Stimulated activated naive B cell treated with anti-CD40 and anti-IgM and Interleukin-4, amounts not matched to agents 10 μg/mL and 1 μg/mL and 100 μg/mL, for 72 hours (primary cell): ENCODE results near the gene CXCL14.

ENCODE experiments used
- ATAC-seq, 2 donors: fragments of 150-1000 bp; cut with Tn5 transposase; replicated peaks; 2 replicates each; pipeline ENCODE4 v1.10.0; 2021; ENCODE audit warnings: moderate library complexity in 1 of 2
- DNase-seq: peaks from one replicate; pipeline ENCODE4 v3.0.0; 2021
- H3K27ac Mint-ChIP-seq: one replicate; pipeline ENCODE4 v1.8.0; 2022; ENCODE audit warnings: mild to moderate bottlenecking, mixed read lengths
- H3K27me3 Mint-ChIP-seq, 2 donors: one replicate each; pipeline ENCODE4 v1.8.0; 2022; ENCODE audit warnings: mixed read lengths in 2 of 2
- H3K36me3 Mint-ChIP-seq, 2 donors: one replicate each; pipeline ENCODE4 v1.8.0; 2022; ENCODE audit warnings: mixed read lengths in 2 of 2, mild to moderate bottlenecking in 1 of 2
- H3K4me1 Mint-ChIP-seq, 2 donors: one replicate each; pipeline ENCODE4 v1.8.0; 2022; ENCODE audit warnings: mixed read lengths in 2 of 2, mild to moderate bottlenecking in 1 of 2
- H3K4me3 Mint-ChIP-seq, 2 donors: one replicate each; pipeline ENCODE4 v1.8.0; 2022; ENCODE audit warnings: mild to moderate bottlenecking in 2 of 2, mixed read lengths in 2 of 2, moderate library complexity in 1 of 2
- H3K9me3 Mint-ChIP-seq, 2 donors: one replicate each; pipeline ENCODE4 v1.8.0; 2022; ENCODE audit warnings: mixed read lengths in 2 of 2, mild to moderate bottlenecking in 1 of 2

Gene CXCL14

GRCh38 chr5:135551593-135552447 is 27.0 kb downstream of the CXCL14 start:
- DNase-seq (peak; percentile 40), ATAC-seq (peak; percentile 83 to 88)
- Mint-ChIP-seq H3K27me3 (peaks cover 56 to 76% of the 10 kb centered on the region in 2 donors), H3K4me1 (peaks cover 0 to 7% of the 10 kb centered on the region in 2 donors), H3K27ac (no peak overlapping the region), H3K4me3 (no peak overlapping the region), H3K36me3 (no peaks in the 10 kb centered on the region), H3K9me3 (peaks cover 0 to 1% of the 10 kb centered on the region in 2 donors)

DNA sequence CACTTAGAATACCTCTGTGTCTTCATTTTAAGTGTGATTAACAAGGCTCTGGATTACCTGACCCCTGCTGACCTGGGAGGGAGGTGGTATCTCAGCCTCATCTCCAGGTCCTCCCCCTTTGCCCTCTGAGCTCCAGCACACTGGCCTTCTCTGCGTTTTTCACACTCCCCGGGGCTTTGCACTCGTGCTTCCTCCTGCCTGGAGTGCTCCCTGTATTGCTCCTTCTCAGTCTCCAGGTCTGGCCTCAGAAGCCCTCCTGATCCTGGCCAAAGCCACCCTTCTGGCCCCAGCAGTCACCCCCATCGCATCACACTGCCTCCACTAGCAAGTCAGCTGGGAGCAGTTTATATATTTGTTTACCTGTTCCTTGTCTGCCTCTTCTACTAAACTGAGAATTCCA is 29.4 kb downstream of the CXCL14 start:
- H3K4me1 Mint-ChIP-seq: peaks cover 0 to 11% of the 10 kb centered on the region in 2 donors
- no peaks in the 10 kb centered on the region for H3K36me3 Mint-ChIP-seq
- H3K27me3 Mint-ChIP-seq: peaks cover 63 to 85% of the 10 kb centered on the region in 2 donors
- no peak overlapping the region for H3K27ac Mint-ChIP-seq
- ATAC-seq (no peak), DNase-seq (no peak)
- no peak overlapping the region for H3K4me3 Mint-ChIP-seq
- no peaks in the 10 kb centered on the region for H3K9me3 Mint-ChIP-seq

DNA sequence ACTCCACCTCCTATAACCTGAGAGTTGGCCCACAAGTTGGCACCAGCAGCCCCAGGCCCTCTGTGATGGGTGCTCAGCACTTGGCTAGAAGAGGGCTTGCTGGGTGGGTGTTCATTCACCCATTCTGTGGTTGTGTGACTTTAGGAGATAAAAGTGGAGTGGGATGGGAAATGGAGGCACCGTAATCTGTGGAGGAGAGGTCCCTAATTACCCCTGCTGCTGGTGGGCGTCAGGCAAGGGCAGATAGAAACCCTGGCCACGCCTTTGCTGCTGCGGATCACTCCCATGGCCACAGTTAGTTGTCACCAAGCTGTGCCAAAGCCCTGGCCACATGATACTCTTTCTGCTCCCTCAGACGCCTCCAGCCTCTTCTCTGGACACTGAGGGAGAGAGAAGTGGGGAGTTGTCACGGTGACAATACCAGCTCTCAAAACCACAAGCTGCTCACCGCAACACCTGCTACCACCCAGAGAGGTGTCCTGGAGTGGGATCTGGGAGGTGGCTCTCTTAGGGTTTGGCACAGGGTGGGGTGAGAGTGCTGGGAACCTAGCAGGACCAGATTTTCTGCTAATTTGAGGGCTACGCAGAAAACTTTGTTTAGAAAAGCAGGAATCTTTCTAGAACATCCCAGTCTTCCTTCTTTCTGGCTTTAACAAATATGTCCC is 31.1 kb downstream of the CXCL14 start:
- Mint-ChIP-seq H3K9me3 (no peaks in the 10 kb centered on the region), H3K27ac (no peak overlapping the region), H3K36me3 (no peaks in the 10 kb centered on the region), H3K4me3 (no peak overlapping the region), H3K4me1 (peaks cover 7 to 24% of the 10 kb centered on the region in 2 donors), H3K27me3 (peaks cover 69 to 87% of the 10 kb centered on the region in 2 donors)
- DNase-seq: no peak
- ATAC-seq: no peak

- DNase-seq (no peak), ATAC-seq (no peak)
- Mint-ChIP-seq H3K4me3 (no peak overlapping the region), H3K9me3 (no peaks in the 10 kb centered on the region), H3K4me1 (peaks cover 7 to 21% of the 10 kb centered on the region in 2 donors), H3K27ac (no peak overlapping the region), H3K27me3 (peaks cover 69 to 85% of the 10 kb centered on the region in 2 donors), H3K36me3 (no peaks in the 10 kb centered on the region)
These were observed 31.9 kb downstream of the CXCL14 start for GRCh38 chr5:135546912-135547311.

DNA sequence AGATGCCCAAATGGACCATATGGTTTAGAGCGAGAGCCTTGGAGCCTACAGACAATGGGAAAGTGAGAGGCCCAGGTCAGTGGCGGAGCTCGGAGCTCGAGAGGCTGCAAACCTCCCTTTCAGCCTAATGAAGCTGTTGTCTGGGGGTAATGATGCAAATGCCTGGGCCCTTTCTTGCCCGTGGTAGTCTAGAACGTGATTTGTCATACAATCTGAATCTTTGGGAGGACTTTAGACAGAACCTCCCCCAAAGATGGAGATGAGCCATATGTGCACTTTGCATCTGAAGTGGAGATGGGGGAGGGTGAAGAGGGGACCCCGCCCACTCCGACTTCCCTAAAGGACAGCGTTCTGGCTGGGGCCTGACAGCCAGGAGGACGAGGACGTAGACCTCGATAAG is 32.7 kb downstream of the CXCL14 start:
- Mint-ChIP-seq H3K36me3 (no peaks in the 10 kb centered on the region), H3K4me1 (peaks cover 7 to 17% of the 10 kb centered on the region in 2 donors), H3K4me3 (no peak overlapping the region), H3K9me3 (no peaks in the 10 kb centered on the region), H3K27ac (no peak overlapping the region), H3K27me3 (peaks cover 73 to 89% of the 10 kb centered on the region in 2 donors)
- ATAC-seq: no peak
- no peak for DNase-seq

- peaks cover 72 to 89% of the 10 kb centered on the region in 2 donors for H3K27me3 Mint-ChIP-seq
- no peak for ATAC-seq
- no peaks in the 10 kb centered on the region for H3K36me3 Mint-ChIP-seq
- no peak for DNase-seq
- H3K9me3 Mint-ChIP-seq: no peaks in the 10 kb centered on the region
- peak overlapping the region in 1 of 2 donors; percentile 87 for H3K4me3 Mint-ChIP-seq
- no peak overlapping the region for H3K27ac Mint-ChIP-seq
- H3K4me1 Mint-ChIP-seq: peaks cover 7 to 17% of the 10 kb centered on the region in 2 donors
These were observed 33.7 kb downstream of the CXCL14 start for GRCh38 chr5:135545099-135545498.

DNA sequence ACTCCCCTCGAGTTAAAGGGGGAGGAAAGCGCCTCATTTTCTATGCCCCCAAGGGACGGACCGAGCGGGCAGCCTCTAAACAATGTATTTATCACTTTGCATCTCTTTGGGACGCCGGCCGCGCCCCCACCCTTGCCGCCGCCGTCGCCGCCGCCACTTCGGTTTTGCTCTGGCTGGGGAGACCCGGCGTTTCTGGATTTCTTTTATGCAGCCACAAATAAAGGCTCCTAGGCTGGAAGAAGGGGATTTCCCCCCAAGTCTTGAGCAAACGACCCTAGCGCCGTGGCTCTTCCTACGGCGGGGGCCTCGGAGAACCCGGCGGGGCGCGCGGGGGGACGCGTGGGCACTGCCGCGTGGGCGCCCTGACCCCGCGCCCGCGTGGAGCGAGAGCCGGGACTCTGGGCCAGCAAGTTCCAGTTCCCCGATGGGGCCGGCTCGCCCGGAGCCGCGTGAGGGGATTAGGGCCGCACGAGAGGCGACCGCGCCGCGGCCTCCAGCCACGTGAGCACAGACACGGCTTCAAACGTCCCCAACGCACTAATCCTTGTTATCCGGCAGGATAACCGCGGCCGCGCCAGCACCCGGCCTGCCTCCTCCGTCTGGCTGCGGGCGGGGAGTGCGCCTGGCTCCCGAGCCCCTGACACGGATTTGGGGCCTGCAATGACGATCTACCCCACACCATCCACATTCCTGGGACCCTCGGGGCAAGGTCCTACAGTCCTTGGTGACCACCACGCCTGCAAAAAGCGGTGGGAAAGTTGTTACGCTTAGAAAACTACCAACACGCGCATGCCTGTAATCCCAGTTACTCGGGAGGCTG is 35.1 kb downstream of the CXCL14 start:
- Mint-ChIP-seq H3K27ac (peak overlapping the region; percentile 87), H3K27me3 (peaks cover 78 to 90% of the 10 kb centered on the region in 2 donors), H3K4me1 (peaks cover 7 to 17% of the 10 kb centered on the region in 2 donors), H3K9me3 (no peaks in the 10 kb centered on the region), H3K36me3 (no peaks in the 10 kb centered on the region), H3K4me3 (peak overlapping the region; percentile 87)
- peak; percentile 21 to 36 for ATAC-seq
- DNase-seq: no peak

- Mint-ChIP-seq H3K27ac (no peak overlapping the region), H3K4me3 (peak overlapping the region; percentile 36 to 87), H3K36me3 (no peaks in the 10 kb centered on the region), H3K27me3 (peaks cover 80 to 94% of the 10 kb centered on the region in 2 donors), H3K4me1 (peaks cover 7 to 17% of the 10 kb centered on the region in 2 donors), H3K9me3 (no peaks in the 10 kb centered on the region)
- no peak for DNase-seq
- no peak for ATAC-seq
These were observed 35.7 kb downstream of the CXCL14 start for GRCh38 chr5:135543001-135543484.

- Mint-ChIP-seq H3K9me3 (no peaks in the 10 kb centered on the region), H3K27ac (no peak overlapping the region), H3K27me3 (peaks cover 82 to 95% of the 10 kb centered on the region in 2 donors), H3K4me3 (no peak overlapping the region), H3K36me3 (no peaks in the 10 kb centered on the region), H3K4me1 (peaks cover 7 to 17% of the 10 kb centered on the region in 2 donors)
- ATAC-seq (no peak), DNase-seq (no peak)
These were observed 36.8 kb downstream of the CXCL14 start for GRCh38 chr5:135541807-135542502.

GRCh38 chr5:135539430-135540005 is 39.3 kb downstream of the CXCL14 start:
- DNase-seq: no peak
- no peaks in the 10 kb centered on the region for H3K9me3 Mint-ChIP-seq
- H3K36me3 Mint-ChIP-seq: no peaks in the 10 kb centered on the region
- ATAC-seq: no peak
- peaks cover 82 to 93% of the 10 kb centered on the region in 2 donors for H3K27me3 Mint-ChIP-seq
- no peak overlapping the region for H3K27ac Mint-ChIP-seq
- H3K4me1 Mint-ChIP-seq: peaks cover 14 to 33% of the 10 kb centered on the region in 2 donors
- no peak overlapping the region for H3K4me3 Mint-ChIP-seq

DNA sequence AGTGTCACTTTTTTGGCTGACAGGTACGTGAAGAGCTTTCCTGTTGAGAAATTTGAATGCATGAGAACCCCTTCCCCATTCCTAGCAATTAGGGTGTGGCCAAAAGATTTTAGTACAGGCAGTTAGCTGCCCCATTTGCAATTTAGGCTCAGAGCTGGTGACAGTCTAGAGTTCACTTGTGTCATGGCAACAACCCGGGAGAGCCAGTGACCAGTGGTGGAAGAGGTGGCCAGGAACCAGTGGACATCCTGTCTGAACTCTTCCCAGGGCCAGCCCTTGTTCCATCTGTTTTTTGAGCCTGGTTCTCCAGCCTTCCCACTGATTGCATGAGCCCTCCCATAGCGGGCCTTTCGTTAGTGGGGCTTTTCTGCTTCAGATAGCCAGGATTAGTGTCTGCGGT is 40.5 kb downstream of the CXCL14 start:
- peaks cover 85 to 96% of the 10 kb centered on the region in 2 donors for H3K27me3 Mint-ChIP-seq
- H3K9me3 Mint-ChIP-seq: no peaks in the 10 kb centered on the region
- no peak for ATAC-seq
- H3K4me1 Mint-ChIP-seq: peaks cover 9 to 26% of the 10 kb centered on the region in 2 donors
- H3K36me3 Mint-ChIP-seq: no peaks in the 10 kb centered on the region
- no peak overlapping the region for H3K4me3 Mint-ChIP-seq
- no peak overlapping the region for H3K27ac Mint-ChIP-seq
- no peak for DNase-seq

- ATAC-seq (no peak), DNase-seq (no peak)
- Mint-ChIP-seq H3K4me3 (no peak overlapping the region), H3K9me3 (no peaks in the 10 kb centered on the region), H3K27me3 (peaks cover 85 to 96% of the 10 kb centered on the region in 2 donors), H3K36me3 (no peaks in the 10 kb centered on the region), H3K4me1 (peaks cover 8 to 21% of the 10 kb centered on the region in 2 donors), H3K27ac (peak overlapping the region; percentile 65)
These were observed 41.0 kb downstream of the CXCL14 start for GRCh38 chr5:135537745-135538144.

DNA sequence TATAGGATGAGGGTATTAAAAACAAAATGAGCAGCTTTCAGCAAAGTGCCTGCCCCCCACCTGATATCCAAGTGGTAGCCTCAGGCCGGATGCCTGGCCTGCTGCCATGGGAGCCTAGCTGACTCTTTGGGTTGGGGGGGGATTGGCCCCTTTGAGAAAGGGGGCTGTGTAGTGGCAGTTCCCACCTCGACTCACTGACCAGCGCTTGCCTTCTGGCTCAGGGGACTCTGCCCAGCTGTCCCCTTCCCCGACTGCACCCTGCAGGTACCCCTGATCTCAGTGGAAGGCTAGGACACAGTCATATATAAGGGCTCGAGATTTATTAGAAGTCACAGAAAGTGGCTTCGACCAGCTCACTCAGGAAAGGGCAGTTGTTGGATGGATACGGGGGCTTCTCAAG is 41.5 kb downstream of the CXCL14 start:
- ATAC-seq (no peak), DNase-seq (no peak)
- H3K4me3 Mint-ChIP-seq: no peak overlapping the region
- H3K27ac Mint-ChIP-seq: no peak overlapping the region
- H3K4me1 Mint-ChIP-seq: peaks cover 8 to 21% of the 10 kb centered on the region in 2 donors
- H3K9me3 Mint-ChIP-seq: no peaks in the 10 kb centered on the region
- peaks cover 86 to 96% of the 10 kb centered on the region in 2 donors for H3K27me3 Mint-ChIP-seq
- H3K36me3 Mint-ChIP-seq: no peaks in the 10 kb centered on the region
